Esophagus squamous epithelium (tissue), 5 donors: Measurements from ENCODE around the gene ZNF644. TPM values are rescaled to one million over a fixed set of nuclear protein-coding genes. Genes with fewer than 3 reads are reported as not detected.

Source experiments
- DNase-seq: peaks from one replicate; lab custom pipeline; 2025; lab: John Stamatoyannopoulos, UW
- H3K27ac ChIP-seq, 4 donors: fragments of 200-600 bp; sonication (generic); one replicate each; pipeline ENCODE4 v1.5.1; 2016 to 2019; ENCODE audit warnings: mild to moderate bottlenecking in 1 of 4
- H3K27me3 ChIP-seq, 4 donors: fragments of 200-600 bp; sonication (generic); 1 replicate in 3 of 4; 2 replicates in 1 of 4; pipeline versions ENCODE4 v1.5.1 to v1.6.0; 2017 to 2021; ENCODE audit warnings: antibody characterized with exemption in 1 of 4
- H3K36me3 ChIP-seq, 3 donors: fragments of 200-600 bp; sonication (generic); one replicate each; pipeline ENCODE4 v1.5.1; 2016 to 2019
- H3K4me1 ChIP-seq, 3 donors: fragments of 200-600 bp; sonication (generic); one replicate each; pipeline ENCODE4 v1.5.1; 2017 to 2019
- H3K4me3 ChIP-seq, 4 donors: fragments of 200-600 bp; sonication (generic); 1 replicate in 3 of 4; 2 replicates in 1 of 4; pipeline ENCODE4 v1.5.1; 2016 to 2019; ENCODE audit warnings: mild to moderate bottlenecking in 2 of 4, moderate library complexity in 1 of 4
- H3K9me3 ChIP-seq, 3 donors: fragments of 200-600 bp; sonication (generic); one replicate each; pipeline ENCODE4 v1.5.1; 2016 to 2019
- POLR2A ChIP-seq, 4 donors: fragments of 450-650 bp; IDR thresholded peaks; one replicate each; pipeline ENCODE4 v1.6.1; 2017; ENCODE audit warnings: antibody characterized with exemption in 4 of 4, mild to moderate bottlenecking in 4 of 4, moderate library complexity in 3 of 4
- WGBS, 2 donors: methylation state at CpG; one replicate each; pipeline ENCODE4 v1.1.5; 2018; 5-methylcytosine and 5-hydroxymethylcytosine counted together
- intact Hi-C: fragments of 100-400 bp; cut with DNase I; formaldehyde crosslinking; loops from one replicate; pipeline ENCODE4 v1.15.0; 2022
- total RNA-seq, 4 donors: library from RNA; depleted of rRNA; stranded (reverse); fragments of >200 nt; gene quantifications; one replicate each; pipeline ENCODE4 v1.1.0, GENCODE V29; 2016
- TF ChIP-seq, protein P1 (sequence below), 6 experiments: fragments of 450-650 bp in 4 of 6; fragments of 200-600 bp in 2 of 6; sonication (generic) in 2 of 6; IDR thresholded peaks; one replicate each; pipeline ENCODE4 v1.5.1; 2016 to 2019; ENCODE audit warnings: antibody characterized with exemption in 6 of 6, mild to moderate bottlenecking in 4 of 6, moderate library complexity in 4 of 6
- donor health status: DM: yes; HTN: yes; CAD: no.

Gene ZNF644
- total RNA-seq, 4 donors from 2014 or later = 19.6 to 51.3 (median 31.5) TPM

GRCh38 chr1:91007827-91008226, 14.0 kb downstream of the ZNF644 start:
- H3K27me3 ChIP-seq = no peaks in the 10 kb centered on the region
- DNase-seq = no peak
- H3K36me3 ChIP-seq = no peaks in the 10 kb centered on the region
- no peak overlapping the region for H3K4me3 ChIP-seq
- TF ChIP-seq POLR2A (IDR thresholded peaks at IDR 0.05) = no peak
- TF ChIP-seq, protein P1, sequence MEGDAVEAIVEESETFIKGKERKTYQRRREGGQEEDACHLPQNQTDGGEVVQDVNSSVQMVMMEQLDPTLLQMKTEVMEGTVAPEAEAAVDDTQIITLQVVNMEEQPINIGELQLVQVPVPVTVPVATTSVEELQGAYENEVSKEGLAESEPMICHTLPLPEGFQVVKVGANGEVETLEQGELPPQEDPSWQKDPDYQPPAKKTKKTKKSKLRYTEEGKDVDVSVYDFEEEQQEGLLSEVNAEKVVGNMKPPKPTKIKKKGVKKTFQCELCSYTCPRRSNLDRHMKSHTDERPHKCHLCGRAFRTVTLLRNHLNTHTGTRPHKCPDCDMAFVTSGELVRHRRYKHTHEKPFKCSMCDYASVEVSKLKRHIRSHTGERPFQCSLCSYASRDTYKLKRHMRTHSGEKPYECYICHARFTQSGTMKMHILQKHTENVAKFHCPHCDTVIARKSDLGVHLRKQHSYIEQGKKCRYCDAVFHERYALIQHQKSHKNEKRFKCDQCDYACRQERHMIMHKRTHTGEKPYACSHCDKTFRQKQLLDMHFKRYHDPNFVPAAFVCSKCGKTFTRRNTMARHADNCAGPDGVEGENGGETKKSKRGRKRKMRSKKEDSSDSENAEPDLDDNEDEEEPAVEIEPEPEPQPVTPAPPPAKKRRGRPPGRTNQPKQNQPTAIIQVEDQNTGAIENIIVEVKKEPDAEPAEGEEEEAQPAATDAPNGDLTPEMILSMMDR (IDR thresholded peaks at IDR 0.05) = no peak
- H3K27ac ChIP-seq = no peak overlapping the region
- no peaks in the 10 kb centered on the region for H3K9me3 ChIP-seq
- H3K4me1 ChIP-seq = peaks cover 6 to 34% (median 8%) of the 10 kb centered on the region in 3 donors
- intact Hi-C loops = no loop called here

DNA sequence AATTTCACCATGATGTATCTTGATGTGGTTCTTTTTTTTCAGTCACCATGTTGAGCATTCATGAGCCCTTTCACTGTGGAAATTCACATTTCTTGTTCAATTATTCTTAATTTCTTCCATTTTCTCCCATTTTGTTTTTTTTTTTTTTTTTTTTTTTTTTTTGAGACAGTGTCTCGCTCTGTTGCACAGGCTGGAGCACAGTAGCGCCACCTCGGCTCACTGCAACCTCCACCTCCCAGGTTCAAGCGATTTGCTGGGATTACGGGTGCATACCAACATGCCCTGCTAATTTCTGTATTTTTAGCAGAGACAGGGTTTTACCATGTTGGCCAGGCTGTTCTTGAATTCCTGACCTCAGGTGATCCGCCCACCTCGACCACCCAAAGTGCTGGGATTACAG, 14.7 kb downstream of the ZNF644 start:
- Histone ChIP-seq H3K9me3 (no peaks in the 10 kb centered on the region), H3K4me1 (peaks cover 5 to 26% (median 6%) of the 10 kb centered on the region in 3 donors), H3K4me3 (no peak overlapping the region), H3K27me3 (no peaks in the 10 kb centered on the region), H3K27ac (no peak overlapping the region), H3K36me3 (no peaks in the 10 kb centered on the region)
- TF ChIP-seq, protein P1 (IDR thresholded peaks at IDR 0.05) = no peak
- no peak for TF ChIP-seq POLR2A (IDR thresholded peaks at IDR 0.05)
- DNase-seq = no peak
- WGBS, 2 donors = 79 to 95% methylated on average over 7 of the region's 7 CpGs
- intact Hi-C loops = no loop called here

- Histone ChIP-seq H3K4me1 (peaks cover 0 to 19% (median 4%) of the 10 kb centered on the region in 3 donors), H3K36me3 (no peaks in the 10 kb centered on the region), H3K9me3 (no peaks in the 10 kb centered on the region), H3K4me3 (no peak overlapping the region), H3K27me3 (no peaks in the 10 kb centered on the region), H3K27ac (no peak overlapping the region)
- no peak for TF ChIP-seq POLR2A (IDR thresholded peaks at IDR 0.05)
- TF ChIP-seq, protein P1 (IDR thresholded peaks at IDR 0.05) = no peak
- 95 to 100% methylated on average over 2 of the region's 2 CpGs for WGBS, 2 donors
- intact Hi-C loops = no loop called here
- DNase-seq = no peak
Observed at GRCh38 chr1:91006113-91006908, 15.5 kb downstream of the ZNF644 start.

DNA sequence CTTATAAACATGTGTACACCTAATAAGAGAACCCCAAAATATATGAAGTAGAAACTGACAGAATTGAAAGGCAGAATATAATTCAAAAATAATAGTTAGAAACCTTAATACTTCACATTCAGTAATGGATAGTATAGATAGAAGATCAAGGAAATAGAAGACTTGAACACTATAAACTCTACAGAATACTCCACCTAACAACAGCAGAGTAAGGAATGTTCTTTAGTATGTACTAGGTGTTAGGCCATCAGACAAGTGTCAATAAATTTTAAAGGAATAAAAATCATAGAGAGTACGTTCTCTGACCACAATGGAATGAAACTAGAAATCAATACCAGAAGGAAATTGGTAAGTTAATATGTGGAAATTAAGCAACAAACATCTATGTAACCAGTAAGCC, 16.6 kb downstream of the ZNF644 start:
- DNase-seq = no peak
- 79 to 82% methylated on average over 1 of the region's 1 CpG for WGBS, 2 donors
- Histone ChIP-seq H3K27ac (no peak overlapping the region), H3K9me3 (no peaks in the 10 kb centered on the region), H3K27me3 (no peaks in the 10 kb centered on the region), H3K36me3 (no peaks in the 10 kb centered on the region), H3K4me3 (no peak overlapping the region), H3K4me1 (peaks cover 0 to 16% (median 4%) of the 10 kb centered on the region in 3 donors)
- no peak for TF ChIP-seq POLR2A (IDR thresholded peaks at IDR 0.05)
- TF ChIP-seq, protein P1 (IDR thresholded peaks at IDR 0.05) = no peak
- intact Hi-C loops = no loop called here

GRCh38 chr1:91004145-91004544, 17.7 kb downstream of the ZNF644 start:
- no peaks in the 10 kb centered on the region for H3K36me3 ChIP-seq
- H3K4me3 ChIP-seq = no peak overlapping the region
- H3K9me3 ChIP-seq = no peaks in the 10 kb centered on the region
- intact Hi-C loops = no loop called here
- WGBS, 2 donors = 84 to 90% methylated on average over 2 of the region's 2 CpGs
- TF ChIP-seq, protein P1 (IDR thresholded peaks at IDR 0.05) = no peak
- TF ChIP-seq POLR2A (IDR thresholded peaks at IDR 0.05) = no peak
- H3K4me1 ChIP-seq = peaks cover 0 to 7% (median 4%) of the 10 kb centered on the region in 3 donors
- no peak for DNase-seq
- no peaks in the 10 kb centered on the region for H3K27me3 ChIP-seq
- H3K27ac ChIP-seq = no peak overlapping the region
